ENCODE measurements around the gene PSKH1. TPM values are rescaled to one million over a fixed set of nuclear protein-coding genes. Genes with fewer than 3 reads are reported as not detected.

PSKH1 gene
- total and polyA plus RNA-seq, 9 of the 15 experiments (the other 6 are each of a cell fraction or from before 2014, with no cell fraction given), result 0.96 to 20.9 (median 9.4) TPM

DNA sequence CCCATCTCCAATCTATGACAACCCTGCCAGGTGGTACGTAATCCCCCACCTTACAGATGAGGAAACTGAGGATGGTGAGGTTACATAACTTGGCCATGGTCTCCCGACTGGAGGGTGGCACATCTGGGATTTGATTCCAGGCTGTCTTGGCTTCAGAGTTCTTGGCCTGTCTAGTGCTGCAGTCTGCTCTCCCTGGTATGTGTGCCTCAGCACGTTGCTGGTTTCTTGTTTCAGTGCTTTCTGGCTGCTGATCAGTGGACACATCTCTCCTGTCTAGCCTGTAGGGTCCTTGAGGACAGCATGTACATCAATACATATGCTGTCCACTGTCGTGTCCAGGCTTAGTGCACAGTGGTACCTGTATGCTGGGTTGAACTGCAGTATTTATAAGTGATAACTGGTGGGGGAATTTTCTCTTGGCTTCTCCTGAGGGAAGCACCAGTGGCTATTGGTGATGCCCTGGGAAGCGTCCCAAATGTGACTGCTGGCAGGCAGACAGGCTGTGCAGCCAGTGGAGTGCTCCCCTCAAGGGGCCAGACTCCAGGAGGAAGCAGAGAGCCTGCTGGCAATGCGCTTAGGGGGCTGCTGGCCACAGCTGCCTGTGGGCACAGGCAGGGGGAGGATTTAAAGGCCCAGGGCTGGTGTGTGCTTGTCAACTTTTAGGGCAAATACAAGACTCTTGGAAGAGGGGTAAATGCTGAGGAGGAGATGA lies 24.2 kb downstream of the PSKH1 start (continued):
- TF ChIP-seq, protein P1, sequence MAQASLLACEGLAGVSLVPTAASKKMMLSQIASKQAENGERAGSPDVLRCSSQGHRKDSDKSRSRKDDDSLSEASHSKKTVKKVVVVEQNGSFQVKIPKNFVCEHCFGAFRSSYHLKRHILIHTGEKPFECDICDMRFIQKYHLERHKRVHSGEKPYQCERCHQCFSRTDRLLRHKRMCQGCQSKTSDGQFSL (CRISPR knock-in tag; IDR thresholded peaks at IDR 0.05), result no peak
- TF ChIP-seq, protein P1 (tag; IDR thresholded peaks at IDR 0.05), result no peak

DNA sequence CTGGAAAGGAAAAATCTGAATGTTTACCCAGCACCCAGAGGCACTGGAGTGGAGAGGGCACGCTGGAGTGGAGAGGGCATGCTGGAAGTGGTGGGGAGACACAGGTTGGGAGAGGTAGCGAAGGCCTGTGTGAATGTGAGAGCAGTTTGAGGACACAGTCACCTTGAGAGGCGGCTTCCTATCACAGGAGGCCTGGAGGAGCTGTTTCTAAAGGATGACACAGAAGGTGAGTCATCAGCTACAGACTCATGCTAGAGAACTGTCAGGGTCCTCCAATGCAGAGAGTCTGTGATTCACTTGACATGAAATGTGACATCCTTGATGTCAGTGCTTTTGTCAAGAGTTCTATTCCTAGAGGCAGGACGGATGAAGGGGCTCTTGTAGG lies 24.8 kb downstream of the PSKH1 start:
- intact Hi-C loops (cut with micrococcal nuclease) (no loop called here), in situ Hi-C loops (cut with MboI) (no loop called here)
- Histone ChIP-seq H3K9me3 (replicated peaks; ENCODE audit: control insufficient read depth, insufficient read depth, low read depth, low read length) (no peaks in the 10 kb centered on the region), H3K4me1 (replicated peaks in 1 of 2; ENCODE audit: control insufficient read depth in 2 of 2, insufficient read depth in 2 of 2, low read length in 2 of 2) (peaks cover 18 to 29% of the 10 kb centered on the region in 2 experiments), H3K9ac (ENCODE audit: insufficient read depth in 1 of 2, low read depth in 2 of 2, low read length in 2 of 2) (peak overlapping the region in 1 of 2 experiments; percentile 23; a peak in 1 of 4 replicates), H3K27ac (ENCODE audit: extremely low read depth, low read depth, low read length) (peak overlapping the region; percentile 56; the same call in 2 of the 3 replicates), H3K4me2 (ENCODE audit: insufficient read depth, low read length) (peak overlapping the region; percentile 3; the same call in 1 of the 2 replicates), H3K4me3 (no peak overlapping the region), H3K36me3 (ENCODE audit: control insufficient read depth, insufficient read depth, low read length) (no peaks in the 10 kb centered on the region), H4K20me1 (replicated peaks; ENCODE audit: control insufficient read depth, insufficient read depth, low read length) (peaks cover 24% of the 10 kb centered on the region), H3K27me3 (ENCODE audit: control insufficient read depth in 2 of 2, insufficient read depth in 2 of 2, low read length in 2 of 2) (no peaks in the 10 kb centered on the region), H2AFZ (ENCODE audit: low read depth, low read length) (no peak overlapping the region; the same call in 1 of the 2 replicates), H3K9me1 (ENCODE audit: control insufficient read depth, insufficient read depth, low read length) (peaks cover 7% of the 10 kb centered on the region), H3K79me2 (ENCODE audit: control insufficient read depth, insufficient read depth, low read length) (no peaks in the 10 kb centered on the region)
- WGBS (ENCODE audit: insufficient coverage, low coverage, missing lambda C conversion rate), result 30% methylated on average over 4 of the region's 4 CpGs
- DNase-seq (ENCODE audit: extremely low read depth in 1 of 4, low spot score in 3 of 4), result peak; percentile 66 to 75 (median 71)
- peak; percentile 92 for FAIRE-seq
- ChIA-PET POLR2A (interaction anchor here (0.6 to 1.0 kb wide), 4 partner anchors 14 to 73 kb away, joined by 3 to 8 read pairs (median 4); no protein-coding TSS in a partner anchor), CTCF (ENCODE audit: low intra/inter-chr PET ratio) (interaction anchor here (0.5 to 0.7 kb wide), 2 partner anchors 34 to 101 kb away, joined by 4 to 5 read pairs; no protein-coding TSS in a partner anchor)
- ATAC-seq, result peak; percentile 77
- no TSS peak for BruUV-seq (replicated peaks)
- TF ChIP-seq, protein P2, sequence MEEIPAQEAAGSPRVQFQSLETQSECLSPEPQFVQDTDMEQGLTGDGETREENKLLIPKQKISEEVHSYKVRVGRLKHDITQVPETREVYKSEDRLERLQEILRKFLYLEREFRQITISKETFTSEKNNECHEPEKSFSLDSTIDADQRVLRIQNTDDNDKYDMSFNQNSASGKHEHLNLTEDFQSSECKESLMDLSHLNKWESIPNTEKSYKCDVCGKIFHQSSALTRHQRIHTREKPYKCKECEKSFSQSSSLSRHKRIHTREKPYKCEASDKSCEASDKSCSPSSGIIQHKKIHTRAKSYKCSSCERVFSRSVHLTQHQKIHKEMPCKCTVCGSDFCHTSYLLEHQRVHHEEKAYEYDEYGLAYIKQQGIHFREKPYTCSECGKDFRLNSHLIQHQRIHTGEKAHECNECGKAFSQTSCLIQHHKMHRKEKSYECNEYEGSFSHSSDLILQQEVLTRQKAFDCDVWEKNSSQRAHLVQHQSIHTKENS (CRISPR knock-in tag; IDR thresholded peaks at IDR 0.05), result no peak
- TF ChIP-seq SLC30A9 (CRISPR knock-in tag; IDR thresholded peaks at IDR 0.05) (no peak), ZNF134 (CRISPR knock-in tag; conservative IDR thresholded peaks at IDR 0.05) (no peak), MECOM (CRISPR knock-in tag; IDR thresholded peaks at IDR 0.05) (peak; percentile 59; the same call in 1 of the 2 replicates), ZNF780A (CRISPR knock-in tag; IDR thresholded peaks at IDR 0.05) (no peak), ZNF75A (CRISPR knock-in tag; IDR thresholded peaks at IDR 0.05) (no peak)
- TF ChIP-seq, protein P3, sequence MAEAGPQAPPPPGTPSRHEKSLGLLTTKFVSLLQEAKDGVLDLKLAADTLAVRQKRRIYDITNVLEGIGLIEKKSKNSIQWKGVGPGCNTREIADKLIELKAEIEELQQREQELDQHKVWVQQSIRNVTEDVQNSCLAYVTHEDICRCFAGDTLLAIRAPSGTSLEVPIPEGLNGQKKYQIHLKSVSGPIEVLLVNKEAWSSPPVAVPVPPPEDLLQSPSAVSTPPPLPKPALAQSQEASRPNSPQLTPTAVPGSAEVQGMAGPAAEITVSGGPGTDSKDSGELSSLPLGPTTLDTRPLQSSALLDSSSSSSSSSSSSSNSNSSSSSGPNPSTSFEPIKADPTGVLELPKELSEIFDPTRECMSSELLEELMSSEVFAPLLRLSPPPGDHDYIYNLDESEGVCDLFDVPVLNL (CRISPR knock-in tag; IDR thresholded peaks at IDR 0.05; ENCODE audit: low read depth), result no peak
